Liver (tissue), 9 donors: Measurements from ENCODE around the gene PLSCR3. TPM values are rescaled to one million over a fixed set of nuclear protein-coding genes. Genes with fewer than 3 reads are reported as not detected.

ENCODE experiments used
- DNase-seq: peaks from one replicate; pipeline ENCODE4 v3.0.0-alpha.2; 2017; ENCODE audit warnings: low spot score
- H3K27ac ChIP-seq, 2 donors: one replicate each; pipeline ENCODE4 v1.7.0; 2013; ENCODE audit warnings: inconsistent platforms in 2 of 2, low read length in 2 of 2, control low read depth in 1 of 2, low read depth in 1 of 2, mild to moderate bottlenecking in 1 of 2
- H3K27me3 ChIP-seq, 4 donors: one replicate each; pipeline versions ENCODE4 v1.6.1 to v1.7.0; 2013; ENCODE audit warnings: low read length in 3 of 4, inconsistent platforms in 1 of 4, mild to moderate bottlenecking in 1 of 4, moderate library complexity in 1 of 4; ENCODE audit not compliant: control insufficient read depth in 4 of 4, insufficient read depth in 4 of 4
- H3K36me3 ChIP-seq, 4 donors: one replicate each; pipeline versions ENCODE4 v1.6.1 to v1.7.0; 2013; ENCODE audit warnings: low read length in 3 of 4, mild to moderate bottlenecking in 3 of 4, low read depth in 1 of 4, moderate library complexity in 1 of 4; ENCODE audit not compliant: control insufficient read depth in 4 of 4, insufficient read depth in 3 of 4
- H3K4me1 ChIP-seq, 4 donors: one replicate each; pipeline versions ENCODE4 v1.6.1 to v1.7.0; 2013; ENCODE audit warnings: low read length in 3 of 4, mild to moderate bottlenecking in 3 of 4, moderate library complexity in 1 of 4; ENCODE audit not compliant: control insufficient read depth in 4 of 4, insufficient read depth in 4 of 4
- H3K4me3 ChIP-seq, 3 donors: one replicate each; pipeline versions ENCODE4 v1.6.1 to v1.7.0; 2013; ENCODE audit warnings: low read length in 3 of 3, control low read depth in 1 of 3, low read depth in 1 of 3, mild to moderate bottlenecking in 1 of 3
- H3K9ac ChIP-seq, 2 donors: one replicate each; pipeline ENCODE4 v1.7.0; 2013; ENCODE audit warnings: low read length in 2 of 2, mild to moderate bottlenecking in 2 of 2, moderate library complexity in 2 of 2, control low read depth in 1 of 2, low read depth in 1 of 2
- H3K9me3 ChIP-seq, 4 donors: one replicate each; pipeline versions ENCODE4 v1.6.1 to v1.7.0; 2013; ENCODE audit warnings: low read length in 3 of 4; ENCODE audit not compliant: control insufficient read depth in 4 of 4
- ATF3 ChIP-seq: IDR thresholded peaks from 2 replicates; pipeline ENCODE4 v1.6.1; 2016; ENCODE audit warnings: antibody characterized with exemption
- FOXA1 ChIP-seq: IDR thresholded peaks from 2 replicates; pipeline ENCODE4 v1.6.1; 2016; ENCODE audit warnings: antibody characterized with exemption
- GABPA ChIP-seq, 2 donors: IDR thresholded peaks in 1 of 2; conservative IDR thresholded peaks in 1 of 2; 2 replicates each; pipeline ENCODE4 v1.6.1; 2016; ENCODE audit warnings: antibody characterized with exemption in 2 of 2, mild to moderate bottlenecking in 1 of 2, moderate library complexity in 1 of 2
- HNF4G ChIP-seq: IDR thresholded peaks from 2 replicates; pipeline ENCODE4 v1.6.1; 2016; ENCODE audit warnings: antibody characterized with exemption
- JUND ChIP-seq, 2 donors: IDR thresholded peaks; 2 replicates each; pipeline ENCODE4 v1.6.1; 2016; ENCODE audit warnings: antibody characterized with exemption in 2 of 2
- MAX ChIP-seq: IDR thresholded peaks from 2 replicates; pipeline ENCODE4 v1.6.1; 2016; ENCODE audit warnings: antibody characterized with exemption
- RAD21 ChIP-seq, 2 donors: IDR thresholded peaks; 2 replicates each; pipeline ENCODE4 v1.6.1; 2016; ENCODE audit warnings: antibody characterized with exemption in 2 of 2, mild to moderate bottlenecking in 2 of 2
- REST ChIP-seq: IDR thresholded peaks from 2 replicates; pipeline ENCODE4 v1.6.1; 2016; ENCODE audit warnings: antibody characterized with exemption, mild to moderate bottlenecking
- SP1 ChIP-seq: IDR thresholded peaks from 2 replicates; pipeline ENCODE4 v1.6.1; 2018; ENCODE audit warnings: antibody characterized with exemption, mild to moderate bottlenecking
- TAF1 ChIP-seq: conservative IDR thresholded peaks from 2 replicates; pipeline ENCODE4 v1.6.1; 2016; ENCODE audit warnings: antibody characterized with exemption, mild to moderate bottlenecking
- YY1 ChIP-seq: IDR thresholded peaks from 2 replicates; pipeline ENCODE4 v1.6.1; 2016; ENCODE audit warnings: antibody characterized with exemption, mild to moderate bottlenecking
- WGBS: extraction: QIAGEN DNeasy Blood & Tissue Kit; methylation state at CpG from one replicate; pipeline ENCODE4 v1.1.7; 2013; 5-methylcytosine and 5-hydroxymethylcytosine counted together
- polyA plus RNA-seq, 2 donors: library from polyadenylated mRNA; stranded (reverse) in 1 of 2; unstranded in 1 of 2; fragments of 200-250 nt in 1 of 2; fragments of >200 nt in 1 of 2; fragmentation: Nextera tagmentation in 1 of 2; extraction: Ambion mirVana in 1 of 2; gene quantifications; one replicate each; pipeline versions ENCODE4 v1.2.1 to v1.2.3, GENCODE V29; 2013 to 2015
- total RNA-seq, 2 donors: library from RNA; depleted of rRNA; stranded (reverse); fragments of >200 nt; gene quantifications; one replicate each; pipeline ENCODE4 v1.2.3, GENCODE V29; 2014
- donor health status: healthy.
- donor health status: healthy.
- donor health status: healthy.
- donor health status: healthy.
- donor health status: healthy.

The PLSCR3 gene
- total and polyA plus RNA-seq, 4 donors: 2.8 to 10.9 (median 4.1) TPM

GRCh38 chr17:7442142-7442541 lies 47.8 kb upstream of the PLSCR3 start:
- H3K4me1 ChIP-seq: peaks cover 24 to 43% (median 32%) of the 10 kb centered on the region in 4 donors
- 90% methylated on average over 2 of the region's 2 CpGs for WGBS
- H3K36me3 ChIP-seq: no peaks in the 10 kb centered on the region
- DNase-seq: no peak
- TF ChIP-seq SP1 (no peak), JUND (IDR thresholded peaks at IDR 0.05) (no peak), TAF1 (no peak), FOXA1 (no peak), GABPA (IDR thresholded peaks at IDR 0.05 in 1 of 2, conservative IDR thresholded peaks at IDR 0.05 in 1 of 2) (no peak), ATF3 (no peak), HNF4G (no peak)
- no peaks in the 10 kb centered on the region for H3K9me3 ChIP-seq
- no peak overlapping the region for H3K9ac ChIP-seq
- H3K4me3 ChIP-seq: no peak overlapping the region
- no peak overlapping the region for H3K27ac ChIP-seq
- peaks cover 0 to 3% (median 0%) of the 10 kb centered on the region in 4 donors for H3K27me3 ChIP-seq

DNA sequence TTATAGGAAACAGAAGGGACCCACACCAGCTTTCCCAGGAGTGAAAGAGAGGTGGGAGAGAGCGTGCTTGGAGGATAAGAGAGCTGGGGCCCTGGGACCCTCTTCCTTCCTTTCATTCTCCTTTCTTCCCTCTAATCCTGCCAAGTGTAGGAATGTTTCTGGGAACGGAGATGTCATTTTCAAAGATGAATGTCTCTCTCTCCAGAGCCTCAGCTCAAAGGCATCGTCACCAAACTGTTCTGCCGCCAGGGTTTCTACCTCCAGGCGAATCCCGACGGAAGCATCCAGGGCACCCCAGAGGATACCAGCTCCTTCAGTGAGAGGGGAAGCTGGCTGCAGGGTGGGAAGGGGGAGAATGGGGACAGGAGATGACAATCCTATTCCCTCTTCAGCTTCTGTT lies 46.9 kb upstream of the PLSCR3 start:
- H3K9ac ChIP-seq: no peak overlapping the region
- no peak for DNase-seq
- H3K4me1 ChIP-seq: peaks cover 26 to 50% (median 37%) of the 10 kb centered on the region in 4 donors
- H3K4me3 ChIP-seq: no peak overlapping the region
- no peaks in the 10 kb centered on the region for H3K9me3 ChIP-seq
- no peak overlapping the region for H3K27ac ChIP-seq
- no peak for TF ChIP-seq ATF3
- 89% methylated on average over 7 of the region's 7 CpGs for WGBS
- H3K36me3 ChIP-seq: no peaks in the 10 kb centered on the region
- peaks cover 0 to 3% (median 0%) of the 10 kb centered on the region in 4 donors for H3K27me3 ChIP-seq

GRCh38 chr17:7440834-7441195 lies 46.5 kb upstream of the PLSCR3 start:
- Histone ChIP-seq H3K9me3 (no peaks in the 10 kb centered on the region), H3K9ac (no peak overlapping the region), H3K4me3 (peak overlapping the region in 2 of 3 donors; percentile 16 to 26), H3K27ac (no peak overlapping the region), H3K4me1 (peaks cover 27 to 53% (median 41%) of the 10 kb centered on the region in 4 donors), H3K36me3 (no peaks in the 10 kb centered on the region), H3K27me3 (peaks cover 0 to 3% (median 0%) of the 10 kb centered on the region in 4 donors)
- TF ChIP-seq RAD21 (IDR thresholded peaks at IDR 0.05): peak in 1 of 2 donors; percentile 9
- TF ChIP-seq REST: no peak
- TF ChIP-seq MAX: no peak
- no peak for TF ChIP-seq YY1
- no peak for TF ChIP-seq SP1
- 6% methylated on average over 12 of the region's 12 CpGs for WGBS
- DNase-seq: no peak
